Memory B cell (primary cell): ENCODE measurements around the gene CLEC2D.
"Not testable (repeated sequence)": the region's sequence is repeated elsewhere in the genome, so short reads cannot be mapped to it uniquely, and the experiment has no call there.

Experiments
- ATAC-seq: fragments of 150-1000 bp; cut with Tn5 transposase; 2 replicates; pipeline ENCODE4 v1.10.0; 2021; ENCODE audit warnings: low read depth, mild to moderate bottlenecking, moderate library complexity
- DNase-seq, 2 donors: peaks; one replicate each; pipeline ENCODE4 v3.0.0; 2022; ENCODE audit warnings: low spot score in 2 of 2
- H3K27ac Mint-ChIP-seq: one replicate; pipeline ENCODE4 v1.8.0; 2022; ENCODE audit warnings: mild to moderate bottlenecking, moderate library complexity, mixed read lengths
- H3K27me3 Mint-ChIP-seq: one replicate; pipeline ENCODE4 v1.8.0; 2022; ENCODE audit warnings: mixed read lengths
- H3K36me3 Mint-ChIP-seq: one replicate; pipeline ENCODE4 v1.8.0; 2022; ENCODE audit warnings: mild to moderate bottlenecking, mixed read lengths
- H3K4me1 Mint-ChIP-seq: one replicate; pipeline ENCODE4 v1.8.0; 2022; ENCODE audit warnings: mixed read lengths
- H3K4me3 Mint-ChIP-seq: one replicate; pipeline ENCODE4 v1.8.0; 2022; ENCODE audit warnings: mild to moderate bottlenecking, moderate library complexity, mixed read lengths
- H3K9me3 Mint-ChIP-seq: one replicate; pipeline ENCODE4 v1.8.0; 2022; ENCODE audit warnings: mixed read lengths

CLEC2D gene

DNA sequence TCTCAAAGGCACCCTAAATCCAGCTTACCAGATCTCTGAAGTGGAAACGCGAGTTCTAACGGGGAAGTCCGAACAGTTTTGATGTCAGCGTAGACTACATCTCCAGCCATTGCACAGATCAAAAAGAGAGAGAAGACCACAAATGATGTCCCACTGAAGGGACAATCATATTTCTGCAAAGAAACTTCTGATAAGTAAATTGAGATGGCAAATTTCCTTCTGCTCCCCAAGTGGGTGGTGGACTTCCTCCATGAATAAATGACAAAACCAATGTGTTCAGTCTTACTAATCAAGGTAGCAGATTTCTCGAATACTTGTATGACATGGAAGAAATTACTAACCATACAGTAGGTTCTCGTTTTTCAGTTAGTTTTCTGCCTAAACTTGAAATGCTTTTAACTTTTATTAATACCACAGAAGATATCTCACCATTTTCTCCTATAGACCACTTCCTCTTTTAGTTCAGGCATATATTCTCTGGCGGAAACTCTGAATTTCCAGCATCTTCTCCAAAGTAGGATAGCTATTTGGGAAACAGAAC is 63.5 kb downstream of the CLEC2D start, which contains the start of gene CLECL1:
TSS of gene CLECL1 (minus strand) at position 177 of the 541 bp plus-strand sequence.
- H3K9me3 Mint-ChIP-seq: no peaks in the 10 kb centered on the region
- peaks cover 29% of the 10 kb centered on the region for H3K4me1 Mint-ChIP-seq
- ATAC-seq (peak; percentile 48), DNase-seq (no peak)
- H3K27me3 Mint-ChIP-seq: no peaks in the 10 kb centered on the region
- H3K4me3 Mint-ChIP-seq: peak within 1 kb of the TSS; percentile 94
- peaks cover 3% of the 10 kb centered on the region for H3K36me3 Mint-ChIP-seq
- peak within 1 kb of the TSS; percentile 99 for H3K27ac Mint-ChIP-seq

DNA sequence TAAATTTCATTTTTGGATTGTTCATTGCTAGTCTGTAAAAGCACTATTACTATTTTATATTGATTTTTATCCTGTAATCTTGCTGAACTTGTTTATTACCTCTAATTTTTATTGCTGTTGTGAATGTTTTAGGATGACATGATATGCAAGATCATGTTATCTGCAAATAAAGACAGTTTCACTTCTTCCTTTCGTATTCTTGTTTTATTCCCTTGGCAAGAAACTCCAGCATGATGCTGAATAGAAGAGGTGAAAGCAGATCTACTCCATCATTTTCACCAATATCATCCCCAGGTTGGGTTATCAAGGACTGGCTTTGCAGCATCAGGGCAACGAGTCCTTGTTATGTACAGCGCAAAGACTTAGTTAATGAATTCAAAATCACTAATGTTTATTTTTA is 66.1 kb downstream of the CLEC2D start:
- ATAC-seq (no peak), DNase-seq (no peak)
- Mint-ChIP-seq H3K4me3 (peak overlapping the region; percentile 37), H3K9me3 (no peaks in the 10 kb centered on the region), H3K27ac (peak overlapping the region; percentile 82), H3K4me1 (peaks cover 37% of the 10 kb centered on the region), H3K27me3 (no peaks in the 10 kb centered on the region), H3K36me3 (peaks cover 6% of the 10 kb centered on the region)

- Mint-ChIP-seq H3K4me1 (peaks cover 44% of the 10 kb centered on the region), H3K27ac (peak overlapping the region; percentile 88), H3K9me3 (no peaks in the 10 kb centered on the region), H3K27me3 (no peaks in the 10 kb centered on the region), H3K36me3 (peaks cover 6% of the 10 kb centered on the region), H3K4me3 (peak overlapping the region; percentile 32)
- ATAC-seq: peak; percentile 45
- no peak for DNase-seq
Observed at GRCh38 chr12:9736936-9737705, 67.6 kb downstream of the CLEC2D start.

GRCh38 chr12:9738905-9739304 is 69.4 kb downstream of the CLEC2D start:
- H3K4me1 Mint-ChIP-seq: peaks cover 43% of the 10 kb centered on the region
- H3K9me3 Mint-ChIP-seq, DNase-seq, H3K36me3 Mint-ChIP-seq, H3K27me3 Mint-ChIP-seq, ATAC-seq: not testable (repeated sequence)
- peak overlapping the region; percentile 66 for H3K4me3 Mint-ChIP-seq
- peak overlapping the region; percentile 88 for H3K27ac Mint-ChIP-seq

- peak overlapping the region; percentile 96 for H3K27ac Mint-ChIP-seq
- H3K36me3 Mint-ChIP-seq, DNase-seq, H3K9me3 Mint-ChIP-seq, H3K27me3 Mint-ChIP-seq, ATAC-seq: not testable (repeated sequence)
- H3K4me3 Mint-ChIP-seq: peak overlapping the region; percentile 80
- peaks cover 43% of the 10 kb centered on the region for H3K4me1 Mint-ChIP-seq
Observed at GRCh38 chr12:9739404-9740105, 70.0 kb downstream of the CLEC2D start.

DNA sequence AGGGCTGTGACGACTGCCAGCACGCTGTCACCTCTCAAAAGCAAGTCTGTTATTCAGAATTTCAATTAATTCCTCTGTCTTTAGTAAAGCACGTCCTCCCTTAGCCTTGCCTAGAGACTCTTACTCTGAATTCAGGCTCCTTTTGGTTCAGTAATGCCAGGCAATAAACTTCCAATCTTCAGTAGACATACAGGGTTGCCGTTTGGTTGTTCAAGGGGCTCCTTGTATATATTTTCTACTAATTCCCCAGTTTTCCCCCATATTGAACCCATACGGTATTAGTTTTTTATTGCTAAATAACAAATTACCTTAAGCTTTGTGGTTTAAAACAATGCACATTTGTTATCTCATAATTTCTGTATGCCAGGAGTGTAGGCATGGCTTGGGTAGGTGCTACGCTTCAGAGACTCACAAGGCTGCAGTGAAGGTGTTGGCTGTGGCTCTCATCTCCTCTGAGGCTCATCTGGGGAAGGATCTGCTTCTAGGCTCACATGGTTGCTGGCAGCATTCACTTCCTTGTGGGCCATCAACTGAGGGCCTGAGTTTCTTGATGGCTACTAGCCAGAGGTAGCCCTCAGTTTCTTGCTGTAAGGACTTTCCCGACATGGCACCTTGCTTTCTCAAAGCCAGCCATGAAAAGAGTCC is 70.7 kb downstream of the CLEC2D start:
- Mint-ChIP-seq H3K4me1 (peaks cover 47% of the 10 kb centered on the region), H3K36me3 (peaks cover 7% of the 10 kb centered on the region), H3K27ac (peak overlapping the region; percentile 96), H3K27me3 (no peaks in the 10 kb centered on the region), H3K4me3 (peak overlapping the region; percentile 80), H3K9me3 (no peaks in the 10 kb centered on the region)
- DNase-seq (no peak), ATAC-seq (peak; percentile 66)

DNA sequence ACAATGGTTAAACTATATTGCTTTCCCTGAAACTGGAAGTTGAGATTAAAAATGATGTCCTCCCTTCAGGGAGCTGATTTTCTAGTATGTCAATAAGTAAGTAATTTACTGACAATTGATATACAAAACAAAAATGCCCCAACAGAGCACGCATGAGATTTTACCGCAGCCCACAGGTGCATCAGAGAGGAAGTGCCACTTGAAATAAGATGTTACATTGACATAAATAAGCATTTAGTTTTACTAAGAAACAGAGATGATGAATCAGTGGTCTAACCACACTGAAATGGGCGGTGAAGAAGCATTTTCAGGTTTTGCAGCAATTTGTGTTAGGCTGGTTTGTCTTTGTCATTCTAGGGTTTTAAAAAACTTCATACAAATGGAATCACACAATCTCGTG is 72.2 kb downstream of the CLEC2D start:
- Mint-ChIP-seq H3K27me3 (no peaks in the 10 kb centered on the region), H3K9me3 (no peaks in the 10 kb centered on the region), H3K27ac (peak overlapping the region; percentile 92), H3K4me1 (peaks cover 40% of the 10 kb centered on the region), H3K36me3 (peaks cover 7% of the 10 kb centered on the region), H3K4me3 (peak overlapping the region; percentile 70)
- DNase-seq (peak in 1 of 2 donors; percentile 67), ATAC-seq (peak; percentile 82)

DNA sequence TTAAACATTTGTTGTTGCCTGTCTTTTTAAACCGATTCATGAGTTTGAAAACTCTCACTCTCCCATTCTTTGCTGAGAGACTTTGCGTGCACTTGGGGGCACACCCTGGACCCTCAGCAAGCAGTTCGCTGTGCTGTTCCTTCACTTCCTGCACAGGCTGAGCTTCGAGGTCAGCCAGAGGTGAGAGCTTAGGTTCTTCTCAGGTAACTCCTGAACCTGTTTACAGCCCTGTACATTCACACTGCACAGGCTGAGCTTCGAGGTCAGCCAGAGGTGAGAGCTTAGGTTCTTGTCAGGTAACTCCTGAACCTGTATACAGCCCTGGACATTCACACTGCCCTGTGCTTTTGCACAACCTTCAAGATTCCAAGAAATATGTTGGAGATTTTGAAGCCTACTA is 73.1 kb downstream of the CLEC2D start:
- Mint-ChIP-seq H3K27me3 (no peaks in the 10 kb centered on the region), H3K9me3 (no peaks in the 10 kb centered on the region), H3K27ac (peak overlapping the region; percentile 92), H3K4me3 (peak overlapping the region; percentile 67), H3K4me1 (peaks cover 38% of the 10 kb centered on the region), H3K36me3 (peaks cover 6% of the 10 kb centered on the region)
- DNase-seq (no peak), ATAC-seq (no peak)

GRCh38 chr12:9745199-9745598 is 75.7 kb downstream of the CLEC2D start:
- H3K36me3 Mint-ChIP-seq: peaks cover 2% of the 10 kb centered on the region
- no peaks in the 10 kb centered on the region for H3K27me3 Mint-ChIP-seq
- peak overlapping the region; percentile 37 for H3K27ac Mint-ChIP-seq
- no peaks in the 10 kb centered on the region for H3K9me3 Mint-ChIP-seq
- no peak overlapping the region for H3K4me3 Mint-ChIP-seq
- H3K4me1 Mint-ChIP-seq: peaks cover 32% of the 10 kb centered on the region
- ATAC-seq: no peak
- no peak for DNase-seq
